Measurements from ENCODE around the gene MAPK4. TPM values are rescaled to one million over a fixed set of nuclear protein-coding genes. Genes with fewer than 3 reads are reported as not detected.

The MAPK4 gene
- total and polyA plus RNA-seq, 10 of the 15 experiments (the other 5 are each of a cell fraction or from before 2014, with no cell fraction given) = 0.03 to 0.11 (median 0.06) TPM; not detected in 4

DNA sequence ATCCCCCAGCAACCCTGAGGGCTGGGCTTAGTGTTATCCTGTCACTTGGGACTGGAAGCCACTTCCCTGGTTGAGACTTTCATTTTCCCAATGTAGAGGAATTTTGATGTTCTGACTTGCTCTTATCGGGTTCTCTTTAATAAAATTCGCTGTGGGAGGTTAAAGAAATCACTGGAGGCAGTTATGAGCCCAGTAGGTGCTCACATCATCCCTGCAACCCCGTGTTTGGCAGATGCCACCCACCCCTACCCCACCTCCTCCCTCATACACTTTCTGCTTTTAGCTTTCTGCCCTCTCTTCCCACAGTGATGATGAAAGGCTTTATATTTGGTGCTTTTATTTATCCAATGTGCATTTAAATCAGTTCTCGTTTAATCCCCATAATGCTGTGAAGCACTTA, 106.6 kb downstream of the MAPK4 start:
- H3K9ac ChIP-seq (ENCODE audit: control insufficient read depth, insufficient read depth, low read length) = no peak overlapping the region
- WGBS (ENCODE audit: insufficient coverage, insufficient replicate concordance, low lambda C conversion rate, missing lambda C conversion rate) = 0% methylated on average over 4 of the region's 4 CpGs
- no peak overlapping the region for H3K4me2 ChIP-seq (ENCODE audit: control insufficient read depth, insufficient read depth)
- DNase-seq (ENCODE audit: low read depth, low spot score) = no peak
- CTCF ChIA-PET = no interaction called here
- BruUV-seq (replicated peaks) = no TSS peak
- no peaks in the 10 kb centered on the region; a peak in 1 of 4 replicates for H3K27me3 ChIP-seq (replicated peaks in 1 of 2; ENCODE audit: control insufficient read depth in 2 of 2, insufficient read depth in 2 of 2, low read length in 1 of 2)
- TF ChIP-seq, protein P1, sequence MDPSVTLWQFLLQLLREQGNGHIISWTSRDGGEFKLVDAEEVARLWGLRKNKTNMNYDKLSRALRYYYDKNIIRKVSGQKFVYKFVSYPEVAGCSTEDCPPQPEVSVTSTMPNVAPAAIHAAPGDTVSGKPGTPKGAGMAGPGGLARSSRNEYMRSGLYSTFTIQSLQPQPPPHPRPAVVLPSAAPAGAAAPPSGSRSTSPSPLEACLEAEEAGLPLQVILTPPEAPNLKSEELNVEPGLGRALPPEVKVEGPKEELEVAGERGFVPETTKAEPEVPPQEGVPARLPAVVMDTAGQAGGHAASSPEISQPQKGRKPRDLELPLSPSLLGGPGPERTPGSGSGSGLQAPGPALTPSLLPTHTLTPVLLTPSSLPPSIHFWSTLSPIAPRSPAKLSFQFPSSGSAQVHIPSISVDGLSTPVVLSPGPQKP (IDR thresholded peaks at IDR 0.05; ENCODE audit: low read depth, low read length) = no peak
- TF ChIP-seq, protein P2, sequence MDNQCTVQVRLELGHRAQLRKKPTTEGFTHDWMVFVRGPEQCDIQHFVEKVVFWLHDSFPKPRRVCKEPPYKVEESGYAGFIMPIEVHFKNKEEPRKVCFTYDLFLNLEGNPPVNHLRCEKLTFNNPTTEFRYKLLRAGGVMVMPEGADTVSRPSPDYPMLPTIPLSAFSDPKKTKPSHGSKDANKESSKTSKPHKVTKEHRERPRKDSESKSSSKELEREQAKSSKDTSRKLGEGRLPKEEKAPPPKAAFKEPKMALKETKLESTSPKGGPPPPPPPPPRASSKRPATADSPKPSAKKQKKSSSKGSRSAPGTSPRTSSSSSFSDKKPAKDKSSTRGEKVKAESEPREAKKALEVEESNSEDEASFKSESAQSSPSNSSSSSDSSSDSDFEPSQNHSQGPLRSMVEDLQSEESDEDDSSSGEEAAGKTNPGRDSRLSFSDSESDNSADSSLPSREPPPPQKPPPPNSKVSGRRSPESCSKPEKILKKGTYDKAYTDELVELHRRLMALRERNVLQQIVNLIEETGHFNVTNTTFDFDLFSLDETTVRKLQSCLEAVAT (IDR thresholded peaks at IDR 0.05) = no peak
- no peak for TF ChIP-seq CEBPB (IDR thresholded peaks at IDR 0.05; ENCODE audit: borderline replicate concordance in 1 of 2, low read depth in 2 of 2, low read length in 2 of 2)
- TF ChIP-seq, protein P3, sequence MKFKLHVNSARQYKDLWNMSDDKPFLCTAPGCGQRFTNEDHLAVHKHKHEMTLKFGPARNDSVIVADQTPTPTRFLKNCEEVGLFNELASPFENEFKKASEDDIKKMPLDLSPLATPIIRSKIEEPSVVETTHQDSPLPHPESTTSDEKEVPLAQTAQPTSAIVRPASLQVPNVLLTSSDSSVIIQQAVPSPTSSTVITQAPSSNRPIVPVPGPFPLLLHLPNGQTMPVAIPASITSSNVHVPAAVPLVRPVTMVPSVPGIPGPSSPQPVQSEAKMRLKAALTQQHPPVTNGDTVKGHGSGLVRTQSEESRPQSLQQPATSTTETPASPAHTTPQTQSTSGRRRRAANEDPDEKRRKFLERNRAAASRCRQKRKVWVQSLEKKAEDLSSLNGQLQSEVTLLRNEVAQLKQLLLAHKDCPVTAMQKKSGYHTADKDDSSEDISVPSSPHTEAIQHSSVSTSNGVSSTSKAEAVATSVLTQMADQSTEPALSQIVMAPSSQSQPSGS (IDR thresholded peaks at IDR 0.05; ENCODE audit: low read length) = no peak
- TF ChIP-seq RCOR1 (conservative IDR thresholded peaks at IDR 0.05; ENCODE audit: low read depth, low read length) = no peak
- no peak for TF ChIP-seq TAF1 (IDR thresholded peaks at IDR 0.05; ENCODE audit: borderline replicate concordance, low read depth, low read length)
- TF ChIP-seq ASH2L (IDR thresholded peaks at IDR 0.05; ENCODE audit: borderline replicate concordance, low read depth) = no peak
- POLR2A ChIA-PET = interaction anchor here (0.5 kb wide), 1 partner anchor 8 kb away, joined by 3 read pairs; no protein-coding TSS in a partner anchor
- H4K20me1 ChIP-seq (ENCODE audit: control insufficient read depth, insufficient read depth) = no peaks in the 10 kb centered on the region
- no peaks in the 10 kb centered on the region for H3K4me1 ChIP-seq (ENCODE audit: control insufficient read depth, insufficient read depth, low read length)
- no peaks in the 10 kb centered on the region for H3K79me2 ChIP-seq (ENCODE audit: control insufficient read depth, insufficient read depth, low read length)
- SMC1A ChIA-PET (ENCODE audit: uncharacterized antibody, unreplicated experiment) = no interaction called here
- no peaks in the 10 kb centered on the region for H3K36me3 ChIP-seq (ENCODE audit: control insufficient read depth in 2 of 2, insufficient read depth in 2 of 2, low read length in 1 of 2)
- in situ Hi-C loops (cut with MboI) (no loop called here), intact Hi-C loops (cut with micrococcal nuclease; ENCODE audit: unreplicated experiment) (no loop called here)
- FAIRE-seq = no peak
- no peak overlapping the region for H3K27ac ChIP-seq (ENCODE audit: control insufficient read depth, insufficient read depth)
- H2AFZ ChIP-seq (ENCODE audit: control insufficient read depth, low read depth, low read length) = no peak overlapping the region
- ATAC-seq = no peak
- no peak overlapping the region for H3K4me3 ChIP-seq
- peaks cover 3% of the 10 kb centered on the region; the same call in 2 of the 3 replicates for H3K9me3 ChIP-seq (replicated peaks; ENCODE audit: control insufficient read depth, insufficient read depth, low read length)
- RAD21 ChIA-PET (ENCODE audit: unreplicated experiment) = no interaction called here

Data from GM12878 (cell line).